Activated CD8-positive, alpha-beta memory T cell treated with anti-CD3 and anti-CD28 coated beads for 4 hours (primary cell): ENCODE measurements around the gene SELENOO.
A peak's percentile ranks its signal among the peaks of the same experiment; 100 is the strongest.

Source experiments
- DNase-seq, 2 donors: peaks; one replicate each; pipeline ENCODE4 v3.0.0-alpha.2; 2020; ENCODE audit warnings: low read depth in 2 of 2

SELENOO gene

DNA sequence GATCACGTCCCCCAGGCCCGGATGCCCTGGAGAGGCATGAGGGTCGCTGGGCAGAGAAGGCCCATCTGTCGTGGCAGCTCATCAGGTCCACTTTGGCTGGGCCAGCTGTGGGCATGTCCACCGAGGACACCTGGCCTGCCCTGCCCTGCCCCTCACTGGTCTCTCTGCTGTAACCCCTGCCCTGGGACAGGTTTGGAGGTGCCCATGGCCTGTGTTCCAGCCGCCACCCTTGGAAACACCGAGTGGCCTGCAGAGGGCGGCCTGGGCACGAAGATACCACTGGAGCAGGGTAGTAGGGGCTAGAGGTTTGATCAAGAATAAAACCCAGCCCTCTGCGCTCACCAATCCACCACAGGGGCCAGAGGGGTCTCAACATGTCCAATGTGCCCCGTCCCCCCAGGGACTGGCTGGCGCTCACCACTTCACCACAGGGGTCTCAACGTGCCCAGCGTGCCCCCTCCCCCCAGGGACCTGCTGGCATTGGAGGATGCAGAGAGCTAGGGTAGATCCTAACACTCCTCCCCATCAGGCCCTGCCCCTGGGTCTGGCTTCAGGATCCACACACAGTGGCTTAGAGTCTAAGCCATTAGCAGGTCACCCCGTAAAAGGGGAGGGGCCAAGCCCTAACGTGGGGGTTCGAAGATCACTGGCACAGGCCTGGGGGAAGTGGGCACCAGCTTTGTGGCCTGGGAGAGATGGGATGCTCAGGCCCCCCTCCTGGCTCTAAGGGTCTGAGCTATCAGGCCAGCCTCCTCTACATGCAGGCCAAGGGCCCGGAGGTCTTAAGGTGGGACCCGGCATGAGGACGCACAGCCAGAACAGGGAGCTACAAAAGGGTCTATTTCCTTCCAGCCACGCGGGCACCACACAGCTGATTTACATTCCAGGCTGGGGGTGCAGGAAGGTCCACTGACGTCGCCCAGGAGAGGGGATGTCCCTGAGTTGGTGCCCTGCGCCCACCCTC, 51.6 kb downstream of the SELENOO start:
- peak; percentile 47 to 48 for DNase-seq

DNA sequence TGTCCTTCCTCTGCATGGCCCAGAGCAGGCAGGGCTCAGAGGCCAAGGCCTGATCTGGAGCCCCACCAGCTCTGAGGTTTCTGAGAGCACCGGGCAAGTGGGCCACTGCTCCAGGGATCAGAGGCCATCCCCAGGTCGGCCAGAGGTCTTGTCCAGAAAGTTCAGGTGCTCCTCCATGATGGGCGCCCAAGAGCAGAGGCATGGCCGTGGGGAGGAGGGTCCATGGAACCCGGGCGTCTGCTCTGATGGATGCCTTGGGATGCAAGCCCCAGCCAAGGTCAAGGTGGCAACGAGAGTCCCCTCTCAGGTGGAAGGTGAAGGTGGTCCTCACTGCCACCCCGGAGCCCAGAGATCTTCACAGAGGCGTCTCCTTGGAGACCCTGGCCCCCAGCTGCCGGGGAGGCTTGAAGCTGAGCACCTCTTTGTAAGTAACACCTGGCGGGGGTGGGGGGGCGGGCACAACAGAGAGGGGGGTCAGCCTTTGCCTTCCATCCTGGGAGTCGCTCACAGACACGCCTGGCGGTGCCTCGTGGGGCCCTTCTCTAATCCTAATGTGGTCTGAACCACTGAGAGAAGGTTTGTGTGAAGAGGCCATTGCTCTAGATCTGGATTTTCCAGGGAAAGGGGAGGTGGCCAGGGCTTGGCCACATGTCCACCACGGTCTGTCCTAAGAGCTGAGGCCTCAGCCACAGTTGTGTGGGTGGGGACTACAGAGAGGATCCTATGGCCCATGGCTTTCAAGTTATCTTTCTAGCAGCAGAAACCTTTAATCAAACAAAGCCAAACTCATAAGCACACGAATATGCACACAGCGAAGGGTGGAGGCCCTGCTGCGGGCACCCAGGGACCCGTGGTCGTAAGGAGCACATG, 52.5 kb downstream of the SELENOO start:
- no peak for DNase-seq

DNA sequence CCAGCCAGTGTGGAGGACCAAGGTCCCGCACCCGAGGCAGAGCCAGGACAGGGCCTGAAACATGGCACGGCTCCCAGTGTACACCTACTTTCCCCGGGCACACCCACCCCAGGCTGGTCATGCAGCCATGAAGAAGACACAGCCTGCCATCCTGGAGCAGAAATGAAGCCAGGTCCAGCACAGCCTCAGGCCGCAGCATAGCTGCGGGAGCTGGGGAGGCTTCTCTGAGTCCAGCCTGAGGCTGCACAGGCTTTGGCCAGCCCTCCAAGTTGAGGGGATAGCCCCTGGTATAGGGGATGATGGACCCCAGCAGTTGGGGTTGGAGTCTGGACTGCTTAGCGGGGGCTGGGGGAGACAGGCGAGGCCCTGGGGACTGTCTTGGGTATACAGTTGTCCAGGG, 53.1 kb downstream of the SELENOO start:
- no peak for DNase-seq

DNA sequence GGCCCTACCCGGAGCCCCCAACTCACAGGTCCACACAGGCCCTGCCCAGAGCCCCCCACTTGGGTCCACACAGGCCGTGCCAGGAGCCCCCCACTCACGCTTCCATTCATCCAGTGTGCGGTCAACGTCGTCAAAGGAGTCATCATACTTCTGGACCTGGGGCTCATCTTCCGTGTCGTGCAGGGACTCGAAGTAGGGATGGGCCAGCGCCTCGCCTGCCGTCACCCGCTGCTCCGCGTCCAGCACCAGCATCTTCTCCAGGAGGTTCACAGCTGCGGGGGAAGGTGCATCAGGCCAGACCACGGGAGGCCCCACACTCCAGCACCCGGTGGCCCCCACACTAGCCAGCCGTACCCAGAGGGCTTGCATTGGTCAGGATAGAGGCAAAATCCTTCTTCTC, 54.3 kb downstream of the SELENOO start:
- no peak for DNase-seq

DNA sequence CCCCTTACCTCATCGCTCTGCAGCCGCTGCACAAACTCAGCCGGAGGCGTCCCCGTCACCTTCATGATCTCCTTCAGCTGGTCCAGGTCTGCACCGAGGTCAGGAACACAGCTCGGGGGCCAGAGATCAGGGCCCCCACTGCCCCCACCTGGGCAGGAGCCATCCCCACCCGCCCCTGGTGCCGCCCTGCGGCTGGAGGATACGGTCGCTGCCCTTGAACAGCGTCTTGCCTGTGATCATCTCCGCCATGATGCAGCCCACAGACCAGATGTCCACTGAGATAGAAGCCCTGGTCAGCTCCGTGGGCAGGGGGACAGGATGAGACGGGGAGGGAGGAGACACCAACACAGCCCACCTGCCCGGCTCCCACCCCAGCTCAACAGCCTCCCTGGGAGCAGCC, 54.8 kb downstream of the SELENOO start:
- DNase-seq = no peak

DNA sequence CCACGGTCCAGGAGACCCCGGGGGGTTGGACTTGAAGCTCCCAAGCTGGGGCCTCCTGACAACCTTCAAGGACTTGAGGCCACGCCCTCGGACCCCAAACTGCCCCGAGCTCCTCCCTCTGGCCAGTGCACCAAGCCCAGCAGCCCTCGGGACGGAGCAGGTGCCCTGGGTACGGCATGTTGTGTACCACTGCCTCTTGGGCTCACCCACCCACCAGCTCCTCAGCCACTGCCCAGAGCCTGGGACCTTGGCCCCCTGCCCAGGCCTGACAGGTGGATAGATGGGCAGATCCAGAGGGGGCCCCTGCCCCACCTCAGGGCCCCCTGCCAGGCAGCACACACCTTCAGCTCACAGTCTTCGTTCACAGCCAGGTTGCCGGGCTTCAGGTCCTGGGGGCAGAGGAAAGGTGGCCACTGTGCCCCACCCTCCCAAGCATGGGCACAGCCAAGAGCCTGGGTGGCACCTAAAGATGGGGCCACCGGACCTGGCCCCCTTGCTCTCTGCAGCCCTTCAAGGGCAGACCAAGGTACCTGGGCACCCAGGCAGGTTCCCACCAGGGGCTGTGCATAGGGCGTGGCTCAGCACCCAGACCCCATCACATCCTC, 55.5 kb downstream of the SELENOO start:
- no peak for DNase-seq

DNA sequence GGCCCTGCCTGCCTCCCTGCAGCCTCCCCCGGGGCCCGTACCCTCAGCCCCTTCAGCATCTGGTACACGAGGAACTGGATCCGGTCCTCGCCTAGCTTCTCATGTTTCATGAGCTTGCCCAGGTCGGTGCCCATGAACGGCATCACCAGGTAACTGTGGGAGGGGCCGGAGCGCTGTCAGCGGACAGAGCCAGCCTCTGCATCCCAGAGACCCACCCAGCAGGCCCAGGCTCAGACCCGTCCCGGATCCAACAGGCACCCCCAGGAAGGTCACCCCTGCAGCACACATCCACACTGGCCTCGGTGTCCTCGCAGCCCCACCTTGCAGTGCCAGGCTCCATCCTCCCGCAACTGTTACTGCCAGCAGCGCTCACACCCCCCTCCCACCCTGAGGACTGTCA, 56.2 kb downstream of the SELENOO start:
- no peak for DNase-seq

DNA sequence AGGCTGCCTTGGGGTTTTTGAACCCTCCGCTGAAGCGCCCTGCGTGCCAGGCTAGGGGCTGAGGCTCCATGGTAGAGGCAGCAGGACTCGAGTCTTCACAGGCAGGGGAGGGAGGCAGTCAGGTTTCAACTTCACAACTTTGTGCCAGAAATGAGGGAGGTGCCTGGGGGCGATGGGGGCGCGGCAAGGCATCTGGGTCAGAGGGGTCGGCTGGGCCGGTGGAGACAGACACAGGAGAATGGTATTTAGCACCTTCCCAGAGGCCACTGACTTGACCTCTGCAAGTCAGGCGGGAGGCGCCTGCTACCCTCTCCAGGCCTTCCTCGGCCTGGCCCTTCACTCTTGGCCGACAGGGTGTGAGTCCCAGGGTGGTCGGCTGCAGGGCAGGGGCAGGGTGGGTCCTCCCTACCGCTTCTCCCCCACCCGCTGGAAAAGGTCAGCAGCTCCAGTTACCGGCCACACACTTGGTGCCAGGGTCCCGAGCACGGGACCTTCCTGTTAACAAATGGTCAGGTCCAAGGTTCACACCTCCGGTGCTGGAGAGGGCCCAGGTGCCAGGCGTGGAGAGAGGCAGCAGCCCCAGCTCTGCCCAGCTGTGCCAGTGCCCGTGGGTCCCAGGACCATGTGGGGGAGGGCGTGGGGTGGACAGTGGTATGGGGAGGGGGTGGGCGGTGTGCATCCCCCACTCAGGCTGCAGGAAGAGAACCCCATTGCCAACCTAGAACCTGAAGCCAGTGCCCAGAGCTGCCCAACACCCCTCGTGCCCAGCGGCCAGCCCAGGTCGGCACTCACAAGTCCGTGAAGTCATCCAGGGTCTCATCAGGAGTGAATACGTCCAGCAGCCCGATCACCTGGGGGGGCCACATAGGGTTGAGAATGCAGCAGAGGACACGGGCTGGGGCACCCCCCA, 56.9 kb downstream of the SELENOO start:
- DNase-seq = no peak

DNA sequence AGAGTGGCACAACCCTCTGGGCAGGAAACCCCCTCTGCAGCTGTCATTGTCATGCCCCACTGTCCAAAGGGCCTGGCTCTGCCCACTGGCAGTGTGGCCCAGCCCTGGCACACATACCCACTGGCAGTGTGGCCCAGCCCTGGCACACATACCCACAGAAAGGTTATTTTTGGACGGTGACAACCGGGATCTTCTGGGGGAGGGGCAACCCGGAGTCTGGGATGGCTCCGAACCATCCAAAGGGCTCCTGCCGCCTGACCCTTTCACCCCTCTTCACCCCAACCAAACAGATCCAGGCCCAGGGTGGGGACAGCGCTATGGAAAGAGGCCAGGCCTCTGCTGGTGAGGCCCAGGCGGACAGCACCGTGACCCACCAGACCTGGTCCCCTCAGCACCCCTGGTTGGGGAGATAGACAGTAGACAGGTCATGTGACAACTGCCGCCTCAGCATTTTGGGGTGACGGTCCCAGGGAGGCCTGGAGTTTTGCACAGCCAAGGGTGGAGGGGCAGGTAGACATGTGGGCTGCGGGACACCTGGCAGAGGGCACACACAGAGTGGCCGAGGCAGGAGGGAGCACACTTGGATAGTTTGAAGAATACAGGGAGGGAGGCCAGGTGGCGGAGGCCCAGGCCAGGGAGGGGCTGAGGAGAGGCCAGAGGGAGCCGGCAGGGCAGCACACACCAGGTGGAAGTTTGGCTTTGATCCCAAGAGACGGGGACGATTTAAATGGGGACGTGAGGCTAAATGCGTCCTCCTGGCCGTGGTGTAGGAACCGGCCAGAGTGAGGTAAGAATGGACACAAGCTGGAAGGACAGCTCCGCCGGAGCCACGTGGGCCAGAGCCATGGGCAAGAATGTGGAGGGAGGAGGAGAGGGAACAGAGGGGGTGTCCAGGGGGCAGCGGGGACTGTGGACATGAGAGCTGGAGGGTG, 57.8 kb downstream of the SELENOO start:
- no peak for DNase-seq

DNA sequence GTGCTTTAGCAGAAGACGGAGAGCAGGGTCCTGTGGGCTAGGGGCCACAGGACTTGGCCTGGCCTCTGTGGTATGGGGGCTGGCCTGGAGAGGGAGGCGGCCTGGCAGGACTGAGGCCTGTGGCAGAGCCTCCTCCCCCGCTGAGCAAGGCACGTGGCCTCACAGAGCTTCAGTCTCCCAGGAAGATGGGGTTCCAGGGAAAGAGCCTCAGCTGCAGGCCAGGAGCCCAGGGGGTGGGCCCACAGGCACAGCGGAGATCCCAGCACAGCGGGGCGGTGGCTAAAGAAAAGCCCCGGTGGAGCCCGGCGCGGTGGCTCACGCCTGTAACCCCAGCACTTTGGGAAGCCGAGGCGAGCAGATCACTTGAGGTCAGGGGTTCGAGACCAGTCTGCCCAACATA, 58.5 kb downstream of the SELENOO start:
- no peak for DNase-seq

DNA sequence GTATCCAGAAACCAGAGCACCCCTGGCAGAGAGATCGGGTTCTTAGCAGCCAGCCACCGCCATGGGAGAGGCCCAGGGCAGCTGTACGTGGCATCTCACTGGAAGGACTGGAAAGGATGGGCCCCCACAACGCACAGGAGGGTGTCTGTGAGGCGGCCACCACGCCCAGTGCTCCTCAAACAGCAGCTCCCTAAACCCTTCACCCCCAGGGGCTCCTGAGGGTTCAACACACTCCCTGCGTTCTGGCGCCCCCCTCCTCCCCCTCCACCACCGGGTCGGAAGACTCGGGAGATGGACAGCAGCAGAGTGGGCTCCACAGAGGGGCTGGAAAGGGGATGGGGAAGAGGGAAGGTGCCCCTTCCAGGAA, 59.6 kb downstream of the SELENOO start:
- no peak for DNase-seq

DNA sequence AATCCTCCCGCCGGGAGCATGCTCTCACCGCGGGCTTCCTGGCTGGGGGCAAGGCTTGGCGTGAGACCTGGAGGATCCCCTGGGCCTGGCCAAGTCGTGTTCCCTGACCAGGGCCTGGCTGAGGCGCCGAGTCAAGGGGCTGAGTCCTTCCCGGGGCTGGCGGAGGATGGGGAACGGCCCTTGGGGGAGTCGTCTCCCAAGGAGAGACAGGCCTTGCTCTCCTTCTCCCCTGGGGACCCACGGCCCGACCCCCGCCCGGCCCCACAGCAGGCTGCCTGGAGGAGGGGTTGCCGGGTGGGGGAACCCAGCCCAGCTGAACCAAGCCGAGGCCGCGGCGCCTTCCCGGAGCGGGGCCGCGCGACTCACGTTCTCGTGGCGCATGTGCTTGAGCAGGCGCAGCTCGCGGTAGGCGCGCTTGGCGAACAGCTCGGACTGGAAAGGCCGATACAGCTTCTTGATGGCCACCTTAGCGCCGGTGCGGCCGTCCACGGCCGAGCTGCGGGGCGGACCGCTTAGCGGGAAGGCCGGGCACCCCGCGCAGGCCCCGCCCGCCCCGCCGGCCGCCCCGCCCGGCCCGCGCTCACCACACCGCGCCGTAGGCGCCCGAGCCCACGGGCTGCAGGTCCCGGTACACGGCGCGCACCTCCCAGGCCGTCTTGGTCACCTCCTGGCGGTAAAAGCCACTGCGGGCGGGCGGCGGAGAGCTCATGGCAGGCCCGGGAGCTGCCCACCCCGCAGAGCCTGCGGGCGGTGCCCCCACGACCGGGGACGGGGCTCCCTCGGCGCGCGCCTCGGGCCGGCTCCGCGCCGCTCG, 60.2 kb downstream of the SELENOO start:
- no peak for DNase-seq

DNA sequence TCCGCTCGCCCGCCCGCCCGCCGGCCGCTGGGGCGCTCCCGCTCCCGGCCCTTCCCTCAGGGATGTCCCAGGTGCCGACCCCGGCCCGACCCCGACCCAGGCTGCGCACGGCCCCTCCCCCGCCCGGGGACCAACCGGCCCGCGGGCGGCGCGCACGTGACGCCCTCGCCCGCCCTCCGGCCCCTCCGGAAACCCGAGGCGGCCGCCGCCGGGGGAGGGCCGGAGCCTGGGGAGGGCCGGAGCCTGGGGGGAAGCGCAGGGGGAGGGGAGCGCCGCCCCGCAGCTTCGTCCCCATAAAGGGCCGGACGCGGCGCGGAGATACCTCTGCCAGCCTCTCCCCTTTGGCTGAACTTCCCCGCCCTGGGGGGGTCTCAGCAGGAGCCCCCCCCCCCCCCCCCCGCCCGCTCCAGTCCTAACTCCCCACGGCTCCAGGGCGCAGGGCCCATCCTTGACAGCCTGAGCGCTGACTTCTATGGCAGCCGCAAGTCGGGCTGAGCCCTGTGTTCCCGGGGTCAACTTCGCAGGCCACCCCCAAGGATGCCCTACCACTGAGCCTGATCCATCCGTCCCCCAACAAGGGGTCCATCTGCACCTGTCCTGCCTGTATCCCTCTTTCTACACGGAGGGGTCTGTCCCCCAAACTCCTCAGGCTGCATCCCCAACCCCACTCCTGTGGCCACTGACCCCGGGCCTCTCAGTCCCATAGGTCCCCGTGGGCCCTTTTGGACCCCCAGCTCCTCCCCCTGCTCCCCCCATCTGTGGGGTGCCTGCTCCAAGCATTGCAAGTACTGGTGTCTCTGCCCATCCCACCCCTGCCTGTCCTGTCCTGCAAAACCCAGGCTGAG, 61.0 kb downstream of the SELENOO start, which contains the start of gene MAPK12:
Gene MAPK12 (minus strand): TSS at position 69 of the 845 bp plus-strand sequence. CDS start 174 bp downstream, outside the sequence.
- no peak for DNase-seq

DNA sequence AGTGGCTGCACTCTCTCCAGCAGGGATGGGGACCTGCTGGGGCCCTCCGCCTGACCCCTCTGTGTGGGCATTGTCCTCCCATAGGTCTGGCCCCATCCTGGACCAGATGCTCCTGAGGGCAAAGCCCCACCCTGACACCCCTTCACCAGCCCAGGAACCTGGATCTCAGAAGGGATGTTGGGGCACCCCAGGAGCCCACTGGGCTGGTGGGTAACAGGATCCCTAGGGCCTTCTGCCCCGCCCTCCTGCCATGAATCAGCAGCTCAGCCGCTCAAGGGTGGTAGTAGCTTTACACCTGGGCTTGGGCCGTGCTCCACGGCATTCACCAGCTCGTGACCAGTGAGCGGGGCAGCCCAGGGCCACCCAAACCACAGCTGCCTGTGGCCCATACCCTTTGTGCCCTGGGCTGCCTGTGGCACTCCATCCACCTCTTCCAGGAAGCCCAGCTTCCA, 61.7 kb downstream of the SELENOO start:
- no peak for DNase-seq

DNA sequence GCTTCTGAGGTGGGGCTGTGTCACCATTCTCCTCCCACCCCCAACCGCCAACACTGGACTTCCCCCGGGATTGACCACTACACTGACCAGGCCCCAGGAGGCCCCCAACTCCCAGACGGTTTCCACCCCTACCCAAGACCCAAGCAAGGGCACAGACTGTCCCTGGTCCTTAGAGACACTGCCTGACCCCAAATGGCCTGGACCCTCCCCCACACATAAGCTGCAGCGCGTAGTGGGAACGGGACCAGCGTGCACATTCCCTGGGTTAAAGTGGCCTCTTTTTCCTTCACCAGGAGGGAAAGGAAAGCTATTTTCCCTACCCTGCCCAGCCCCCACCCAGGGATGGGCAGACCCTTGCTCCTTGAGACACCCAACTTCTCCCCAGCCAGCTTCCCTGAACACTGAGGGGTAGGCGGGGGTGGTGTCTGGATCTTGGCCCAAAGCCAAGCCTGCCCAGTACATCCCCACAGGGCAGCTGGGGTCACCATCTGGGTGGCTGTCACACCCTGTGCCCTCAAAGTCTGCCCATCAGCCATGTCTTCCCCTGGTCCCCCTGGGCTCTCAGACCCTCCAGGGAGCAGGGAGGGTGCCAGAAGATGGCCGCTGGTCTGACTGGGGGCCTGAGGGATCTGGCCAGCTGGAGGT, 62.3 kb downstream of the SELENOO start:
- no peak for DNase-seq

DNA sequence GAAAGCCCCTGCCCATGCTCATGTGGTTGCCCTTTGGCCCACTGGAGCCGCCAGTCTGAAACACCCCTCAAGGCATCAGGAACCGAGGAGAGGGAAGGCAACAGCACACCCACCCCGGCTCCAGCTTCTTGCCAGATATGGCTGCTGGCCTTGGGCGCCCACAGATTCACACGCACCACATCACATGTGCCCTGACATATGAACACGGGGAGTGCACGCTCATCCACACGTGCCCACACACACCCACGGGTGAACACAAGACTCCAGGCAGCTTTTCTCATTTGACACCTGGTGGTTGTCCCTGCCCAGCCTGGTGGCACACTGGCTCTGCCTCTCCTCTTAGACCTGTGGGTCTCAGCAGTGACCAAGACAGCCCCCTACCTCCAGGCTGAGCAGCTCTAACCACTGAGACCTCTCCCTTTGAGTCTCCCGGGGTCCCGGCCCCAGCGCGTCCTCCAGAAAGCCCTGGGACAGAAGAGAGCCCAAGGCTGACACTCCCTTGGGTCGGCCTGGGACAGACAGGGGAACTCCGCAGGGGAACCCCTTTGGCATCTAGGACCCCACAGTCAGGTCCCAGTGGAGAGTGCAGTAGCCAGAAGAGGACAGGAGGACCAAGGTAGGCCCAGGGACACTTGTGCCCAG, 63.4 kb downstream of the SELENOO start:
- DNase-seq = no peak
